Putamen (tissue), 1 donor: Measurements from ENCODE around the gene FAIM2.

ENCODE experiments used
- DNase-seq: peaks from one replicate; pipeline ENCODE4 v3.0.0-alpha.2; 2016; ENCODE audit warnings: low spot score

Gene FAIM2

DNA sequence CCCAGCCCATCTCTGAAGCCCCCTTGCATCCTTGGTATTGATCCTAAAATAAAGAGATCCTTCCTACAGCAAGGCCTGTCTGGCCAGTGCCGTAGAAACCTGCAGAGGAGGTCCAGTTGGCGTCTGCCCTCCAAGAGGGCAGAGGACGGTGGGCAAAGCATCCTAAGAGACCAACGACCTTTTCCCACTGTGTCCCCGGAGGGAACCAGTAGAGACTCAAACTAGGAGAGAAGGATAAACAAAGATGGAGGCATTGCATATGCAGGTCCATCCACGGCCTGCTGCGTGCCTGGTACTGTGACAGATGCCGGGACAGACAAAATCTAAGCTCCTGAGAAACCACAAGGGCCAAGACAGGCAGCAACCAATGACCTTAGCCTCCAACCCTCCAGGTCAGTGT is 79.3 kb downstream of the FAIM2 start:
- DNase-seq = no peak

- no peak for DNase-seq
Observed at GRCh38 chr12:49823951-49824350, 79.7 kb downstream of the FAIM2 start.

DNA sequence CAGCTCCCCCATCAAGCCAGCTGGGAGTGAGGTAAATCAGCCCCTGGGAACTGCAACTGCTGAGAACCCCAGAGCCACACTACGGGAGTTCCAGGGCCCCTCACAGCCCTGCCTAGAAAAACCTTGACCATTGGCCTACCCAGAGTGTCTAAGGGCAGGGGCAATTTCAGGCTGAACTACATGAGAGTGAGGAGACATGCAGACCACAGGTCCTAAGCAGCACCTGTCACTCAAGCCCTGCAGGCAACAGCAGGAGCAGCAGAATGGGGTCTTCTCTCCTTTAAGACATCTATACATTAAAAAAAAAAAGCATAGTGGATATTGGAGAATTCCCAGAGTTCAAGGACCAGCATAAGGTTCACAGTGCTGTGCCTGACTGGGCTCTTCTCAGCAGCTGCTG is 80.3 kb downstream of the FAIM2 start:
- no peak for DNase-seq

- no peak for DNase-seq
Observed at GRCh38 chr12:49821373-49822287, 82.1 kb downstream of the FAIM2 start.

DNA sequence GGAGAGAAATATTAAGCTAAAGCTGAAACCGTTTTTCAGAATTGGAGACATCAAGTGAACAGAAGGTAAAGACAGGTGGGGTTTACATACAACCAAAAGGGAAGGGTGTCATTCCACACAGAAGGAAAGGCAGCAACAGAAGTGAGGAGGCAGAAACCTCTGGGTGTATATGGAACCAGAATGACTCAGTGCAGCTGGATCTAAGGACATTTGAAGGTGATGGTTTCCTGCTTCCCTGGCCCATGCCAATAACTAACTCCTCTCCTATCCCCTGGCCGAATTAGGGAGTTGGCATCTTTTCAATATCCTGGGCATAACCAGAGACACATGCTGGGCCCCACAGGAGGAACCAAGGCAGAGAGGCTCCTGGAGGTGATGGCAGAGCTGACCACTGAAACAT is 83.9 kb downstream of the FAIM2 start:
- DNase-seq = no peak

DNA sequence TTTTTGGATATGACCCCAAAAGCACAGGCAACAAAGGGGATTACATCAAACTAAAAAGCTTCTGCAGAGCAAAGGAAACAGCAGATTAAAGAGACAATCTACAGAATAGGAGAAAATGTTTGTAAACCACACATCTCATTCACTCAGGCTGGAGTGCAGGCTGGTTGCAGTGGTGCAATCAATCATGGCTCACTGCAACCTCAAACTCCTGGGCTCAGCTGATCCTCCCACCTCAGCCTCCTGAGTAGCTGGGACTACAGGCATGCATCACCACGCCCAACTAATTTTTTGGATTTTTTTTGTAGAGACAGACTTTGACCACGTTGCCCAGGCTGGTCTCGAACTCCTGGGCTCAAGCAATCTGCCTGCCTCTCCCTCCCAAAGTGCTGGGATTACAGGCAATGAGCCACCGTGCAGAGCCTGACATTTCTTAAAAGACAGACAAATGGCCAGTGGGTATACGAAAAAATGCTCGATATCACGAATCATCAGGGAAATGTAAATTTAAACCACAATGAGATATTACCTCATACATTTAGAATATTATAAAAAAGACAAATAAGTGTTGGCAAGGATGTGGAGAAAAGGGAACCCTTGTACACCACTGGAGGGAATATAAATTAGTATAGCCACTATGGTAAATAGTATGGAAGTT is 85.3 kb downstream of the FAIM2 start:
- DNase-seq = no peak
